MCF 10A (cell line): ENCODE measurements around the gene CFAP299. TPM values are rescaled to one million over a fixed set of nuclear protein-coding genes. Genes with fewer than 3 reads are reported as not detected.

Experiments
- BruUV-seq: library from RNA; stranded (reverse); fragments of 400-500 nt; replicated peaks from 2 replicates; lab custom pipeline; 2021; lab: Mats Ljungman, UMichigan
- CTCF ChIA-PET: fragments of 300-600 bp; sonication (Branson Sonifier 250); formaldehyde crosslinking; extraction: SDS; loops from one replicate; lab custom pipeline; 2021; ENCODE audit warnings: antibody characterized with exemption, inconsistent platforms; lab: Yijun Ruan, JAX
- POLR2A ChIA-PET: fragments of 300-600, 350-650 bp; sonication (Branson Sonifier 250); formaldehyde crosslinking; extraction: SDS; loops from one replicate; lab custom pipeline; 2020; ENCODE audit warnings: antibody characterized with exemption, inconsistent platforms; lab: Yijun Ruan, JAX
- DNase-seq: peaks from one replicate; pipeline ENCODE4 v3.0.0-alpha.2; 2018; ENCODE audit not compliant: unreplicated experiment
- H3K27ac Mint-ChIP-seq: one replicate; pipeline ENCODE4 v1.8.0; 2022; ENCODE audit warnings: mild to moderate bottlenecking, low read depth, mixed read lengths; ENCODE audit not compliant: unreplicated experiment
- H3K27me3 Mint-ChIP-seq: one replicate; pipeline ENCODE4 v1.8.0; 2022; ENCODE audit warnings: mixed read lengths; ENCODE audit not compliant: insufficient read depth, unreplicated experiment
- H3K36me3 Mint-ChIP-seq: one replicate; pipeline ENCODE4 v1.8.0; 2022; ENCODE audit warnings: mild to moderate bottlenecking, moderate library complexity, mixed read lengths; ENCODE audit not compliant: insufficient read depth, unreplicated experiment
- H3K4me1 Mint-ChIP-seq: one replicate; pipeline ENCODE4 v1.8.0; 2022; ENCODE audit warnings: mixed read lengths; ENCODE audit not compliant: insufficient read depth, unreplicated experiment
- H3K4me3 Mint-ChIP-seq: one replicate; pipeline ENCODE4 v1.8.0; 2022; ENCODE audit warnings: mild to moderate bottlenecking, moderate library complexity, mixed read lengths; ENCODE audit not compliant: unreplicated experiment
- H3K9me3 Mint-ChIP-seq: one replicate; pipeline ENCODE4 v1.8.0; 2022; ENCODE audit warnings: mixed read lengths; ENCODE audit not compliant: unreplicated experiment
- intact Hi-C: fragments of 100-400 bp; cut with micrococcal nuclease; formaldehyde crosslinking; loops from 2 replicates; pipeline ENCODE4 v1.14.1; 2022
- total RNA-seq: library from RNA; stranded (reverse); gene quantifications from 2 replicates; pipeline ENCODE4 v1.2.3, GENCODE V29; 2022
- TF ChIP-seq, protein P1 (sequence below): fragments of 200-600 bp; IDR thresholded peaks from one replicate; pipeline ENCODE4 v1.8.0; 2022; ENCODE audit warnings: antibody characterized with exemption, mild to moderate bottlenecking; ENCODE audit not compliant: unreplicated experiment

Gene CFAP299
- total RNA-seq, 1 experiment from 2014 or later = 0.33 TPM

GRCh38 chr4:80986011-80986410 is 650.5 kb downstream of the CFAP299 start:
- Mint-ChIP-seq H3K4me3 (no peak overlapping the region), H3K9me3 (no peaks in the 10 kb centered on the region), H3K27ac (no peak overlapping the region), H3K36me3 (no peaks in the 10 kb centered on the region), H3K27me3 (no peaks in the 10 kb centered on the region), H3K4me1 (no peaks in the 10 kb centered on the region)
- TF ChIP-seq, protein P1, sequence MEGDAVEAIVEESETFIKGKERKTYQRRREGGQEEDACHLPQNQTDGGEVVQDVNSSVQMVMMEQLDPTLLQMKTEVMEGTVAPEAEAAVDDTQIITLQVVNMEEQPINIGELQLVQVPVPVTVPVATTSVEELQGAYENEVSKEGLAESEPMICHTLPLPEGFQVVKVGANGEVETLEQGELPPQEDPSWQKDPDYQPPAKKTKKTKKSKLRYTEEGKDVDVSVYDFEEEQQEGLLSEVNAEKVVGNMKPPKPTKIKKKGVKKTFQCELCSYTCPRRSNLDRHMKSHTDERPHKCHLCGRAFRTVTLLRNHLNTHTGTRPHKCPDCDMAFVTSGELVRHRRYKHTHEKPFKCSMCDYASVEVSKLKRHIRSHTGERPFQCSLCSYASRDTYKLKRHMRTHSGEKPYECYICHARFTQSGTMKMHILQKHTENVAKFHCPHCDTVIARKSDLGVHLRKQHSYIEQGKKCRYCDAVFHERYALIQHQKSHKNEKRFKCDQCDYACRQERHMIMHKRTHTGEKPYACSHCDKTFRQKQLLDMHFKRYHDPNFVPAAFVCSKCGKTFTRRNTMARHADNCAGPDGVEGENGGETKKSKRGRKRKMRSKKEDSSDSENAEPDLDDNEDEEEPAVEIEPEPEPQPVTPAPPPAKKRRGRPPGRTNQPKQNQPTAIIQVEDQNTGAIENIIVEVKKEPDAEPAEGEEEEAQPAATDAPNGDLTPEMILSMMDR = no peak
- intact Hi-C loops = no loop called here
- BruUV-seq = no TSS peak
- no peak for DNase-seq
- POLR2A ChIA-PET = interaction anchor here (0.7 to 1.9 kb wide), 2 partner anchors 620 to 1804 kb away, joined by 3 to 4 read pairs; no protein-coding TSS in a partner anchor
- CTCF ChIA-PET = interaction anchor here (1.2 to 2.1 kb wide), 4 partner anchors 54 to 623 kb away, joined by 3 to 15 read pairs (median 10); no protein-coding TSS in a partner anchor

DNA sequence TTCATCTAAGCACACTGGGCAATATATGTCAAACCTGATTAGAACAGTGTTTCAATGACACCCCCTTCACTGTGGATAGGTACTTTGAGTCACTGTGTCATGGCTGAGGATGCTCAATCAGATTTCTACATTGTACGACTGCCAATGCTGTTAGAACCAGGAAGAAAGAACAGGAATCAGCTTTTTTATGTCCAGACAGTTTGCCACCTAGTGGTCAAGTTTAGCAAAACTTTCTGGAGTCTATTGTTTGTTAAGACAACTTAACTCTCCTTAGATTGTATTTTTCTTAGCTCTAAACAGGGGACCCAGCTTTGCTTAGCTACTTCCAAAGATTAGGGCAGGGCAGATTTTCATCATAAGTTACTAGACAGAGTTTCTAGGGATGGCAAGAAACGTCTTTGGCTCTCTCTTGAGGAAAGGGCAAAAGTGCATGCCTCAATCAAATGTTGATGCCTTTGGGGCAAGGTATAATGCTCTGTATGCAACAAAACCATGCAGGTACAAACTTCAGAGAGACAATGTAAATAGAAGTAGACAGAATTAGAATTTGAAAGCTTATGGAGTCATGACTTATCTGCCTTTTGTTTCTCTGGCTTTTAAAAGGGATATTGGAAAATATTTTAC is 654.5 kb downstream of the CFAP299 start:
- H3K4me3 Mint-ChIP-seq = no peak overlapping the region
- no peaks in the 10 kb centered on the region for H3K36me3 Mint-ChIP-seq
- TF ChIP-seq, protein P1 = peak; percentile 66
- no peak overlapping the region for H3K27ac Mint-ChIP-seq
- peak; percentile 70 for DNase-seq
- CTCF ChIA-PET = interaction anchor here (0.6 to 3.8 kb wide), 30 partner anchors 9 to 1513 kb away, joined by 3 to 45 read pairs (median 3); partner anchors contain the start of gene BMP3
- no peaks in the 10 kb centered on the region for H3K4me1 Mint-ChIP-seq
- BruUV-seq = no TSS peak
- intact Hi-C loops = loop anchor here (1.0 to 5.0 kb wide), 5 partner anchors 52 to 628 kb away; no protein-coding TSS in a partner anchor
- no peaks in the 10 kb centered on the region for H3K27me3 Mint-ChIP-seq
- POLR2A ChIA-PET = interaction anchor here (1.0 to 1.1 kb wide), 2 partner anchors 624 to 627 kb away, joined by 4 to 6 read pairs; no protein-coding TSS in a partner anchor
- H3K9me3 Mint-ChIP-seq = peaks cover 7% of the 10 kb centered on the region

DNA sequence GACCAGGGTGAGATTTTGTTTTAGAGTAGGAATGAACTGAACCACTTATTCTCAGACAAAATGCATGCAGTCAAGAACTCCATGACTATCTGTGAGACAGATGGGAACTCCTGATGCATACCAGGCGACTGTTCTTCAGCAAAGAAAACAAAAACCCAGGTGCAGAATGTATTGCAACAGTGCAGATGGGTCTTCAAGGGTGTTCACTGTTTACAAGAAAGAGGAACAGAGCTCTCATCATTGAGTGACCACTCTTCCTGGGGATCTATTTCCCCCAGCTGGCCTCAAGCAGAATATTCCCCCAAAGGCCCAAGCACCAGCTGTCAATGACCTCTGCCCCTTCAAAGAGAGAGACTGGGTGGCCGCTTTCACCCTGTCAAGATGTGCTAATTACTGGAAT is 655.3 kb downstream of the CFAP299 start:
- no peak for DNase-seq
- TF ChIP-seq, protein P1 = no peak
- ChIA-PET CTCF (interaction anchor here (0.8 to 3.8 kb wide), 22 partner anchors 10 to 1514 kb away, joined by 3 to 45 read pairs (median 3); no protein-coding TSS in a partner anchor), POLR2A (no interaction called here)
- no peak overlapping the region for H3K27ac Mint-ChIP-seq
- no TSS peak for BruUV-seq
- no peaks in the 10 kb centered on the region for H3K27me3 Mint-ChIP-seq
- H3K4me3 Mint-ChIP-seq = no peak overlapping the region
- H3K9me3 Mint-ChIP-seq = peaks cover 7% of the 10 kb centered on the region
- intact Hi-C loops = loop anchor here (1.0 to 5.0 kb wide), 5 partner anchors 51 to 629 kb away; no protein-coding TSS in a partner anchor
- no peaks in the 10 kb centered on the region for H3K36me3 Mint-ChIP-seq
- no peaks in the 10 kb centered on the region for H3K4me1 Mint-ChIP-seq

- Mint-ChIP-seq H3K4me3 (no peak overlapping the region), H3K27me3 (no peaks in the 10 kb centered on the region), H3K4me1 (no peaks in the 10 kb centered on the region), H3K36me3 (no peaks in the 10 kb centered on the region), H3K9me3 (no peaks in the 10 kb centered on the region), H3K27ac (no peak overlapping the region)
- no TSS peak for BruUV-seq
- CTCF ChIA-PET = interaction anchor here (0.7 to 2.9 kb wide), 3 partner anchors 9 to 579 kb away, joined by 3 to 13 read pairs (median 4); no protein-coding TSS in a partner anchor
- POLR2A ChIA-PET = no interaction called here
- DNase-seq = no peak
- TF ChIP-seq, protein P1 = no peak
- intact Hi-C loops = no loop called here
These were observed 664.4 kb downstream of the CFAP299 start for GRCh38 chr4:80999943-81000342.
